ENCODE measurements around the gene SLCO2A1.

DNA sequence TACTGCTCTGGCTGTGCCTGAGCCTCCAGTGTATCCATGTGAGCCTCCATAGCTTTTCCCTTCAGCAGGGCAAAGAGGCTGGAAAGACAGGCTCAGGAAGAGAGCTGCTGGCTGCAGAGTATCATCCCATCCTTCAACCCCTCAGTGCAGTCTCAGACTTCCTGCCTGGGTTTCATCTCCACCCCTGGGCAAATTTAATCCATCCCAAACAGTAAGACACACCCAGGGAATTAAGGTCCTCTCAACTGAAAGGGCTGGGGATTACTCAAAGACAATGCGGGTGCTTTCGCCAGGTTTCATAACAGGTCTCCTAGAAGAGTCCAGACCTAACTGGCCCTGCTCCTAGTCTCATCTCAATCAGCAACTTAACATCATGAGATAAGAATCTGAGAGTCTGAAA is 15.5 kb downstream of the SLCO2A1 start:
- TF ChIP-seq, protein P1, sequence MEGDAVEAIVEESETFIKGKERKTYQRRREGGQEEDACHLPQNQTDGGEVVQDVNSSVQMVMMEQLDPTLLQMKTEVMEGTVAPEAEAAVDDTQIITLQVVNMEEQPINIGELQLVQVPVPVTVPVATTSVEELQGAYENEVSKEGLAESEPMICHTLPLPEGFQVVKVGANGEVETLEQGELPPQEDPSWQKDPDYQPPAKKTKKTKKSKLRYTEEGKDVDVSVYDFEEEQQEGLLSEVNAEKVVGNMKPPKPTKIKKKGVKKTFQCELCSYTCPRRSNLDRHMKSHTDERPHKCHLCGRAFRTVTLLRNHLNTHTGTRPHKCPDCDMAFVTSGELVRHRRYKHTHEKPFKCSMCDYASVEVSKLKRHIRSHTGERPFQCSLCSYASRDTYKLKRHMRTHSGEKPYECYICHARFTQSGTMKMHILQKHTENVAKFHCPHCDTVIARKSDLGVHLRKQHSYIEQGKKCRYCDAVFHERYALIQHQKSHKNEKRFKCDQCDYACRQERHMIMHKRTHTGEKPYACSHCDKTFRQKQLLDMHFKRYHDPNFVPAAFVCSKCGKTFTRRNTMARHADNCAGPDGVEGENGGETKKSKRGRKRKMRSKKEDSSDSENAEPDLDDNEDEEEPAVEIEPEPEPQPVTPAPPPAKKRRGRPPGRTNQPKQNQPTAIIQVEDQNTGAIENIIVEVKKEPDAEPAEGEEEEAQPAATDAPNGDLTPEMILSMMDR (IDR thresholded peaks at IDR 0.05; ENCODE audit: low read length), result no peak
- TF ChIP-seq EZH2 (optimal IDR thresholded peaks at IDR 0.05; ENCODE audit: low read depth, low read length), result no peak

Measured in MM.1S (cell line).